ENCODE measurements around the gene ZBTB44. TPM values are rescaled to one million over a fixed set of nuclear protein-coding genes. Genes with fewer than 3 reads are reported as not detected.

ZBTB44 gene
- total RNA-seq, 1 donor from 2014 or later = 43.6 TPM

DNA sequence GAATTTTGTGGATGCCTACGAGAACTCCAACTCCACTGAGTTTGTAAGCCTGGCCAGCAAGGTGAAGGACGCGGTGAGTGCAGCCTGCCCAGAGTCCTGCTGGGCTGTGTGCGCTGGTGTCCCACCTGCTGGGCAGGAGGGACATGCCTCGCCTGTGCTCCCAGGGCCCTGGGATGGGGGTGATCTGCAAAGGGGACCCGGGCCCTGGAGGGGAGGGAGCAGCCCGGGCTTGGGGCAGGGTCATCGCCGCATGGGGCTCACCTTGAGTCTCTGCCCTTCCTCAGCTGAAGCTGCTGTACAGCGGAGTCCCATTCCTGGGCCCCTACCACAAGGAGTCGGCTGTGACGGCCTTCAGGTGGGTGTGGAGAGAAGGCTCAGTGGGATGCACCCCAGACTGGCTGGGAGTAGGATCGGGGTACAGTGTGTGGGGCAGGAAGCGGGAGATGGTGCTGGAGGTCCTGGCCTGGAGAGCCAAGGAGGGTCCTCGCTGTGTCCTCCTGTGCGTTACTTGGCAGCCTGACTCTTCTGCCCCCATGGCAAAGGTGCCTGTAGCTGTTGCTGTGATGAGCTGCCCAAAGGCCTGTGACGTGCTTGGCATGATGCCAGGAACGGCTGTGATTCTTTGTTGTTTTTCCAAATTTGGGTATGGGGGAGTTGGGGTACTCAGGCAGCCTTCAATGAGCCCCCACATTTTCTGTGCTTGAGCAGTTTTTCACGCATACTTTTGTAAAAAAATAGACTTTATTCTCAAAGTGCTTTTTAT, 126.0 kb downstream of the ZBTB44 start:
- TF ChIP-seq EZH2phosphoT487 (IDR thresholded peaks at IDR 0.05) = no peak
- TF ChIP-seq, protein P1, sequence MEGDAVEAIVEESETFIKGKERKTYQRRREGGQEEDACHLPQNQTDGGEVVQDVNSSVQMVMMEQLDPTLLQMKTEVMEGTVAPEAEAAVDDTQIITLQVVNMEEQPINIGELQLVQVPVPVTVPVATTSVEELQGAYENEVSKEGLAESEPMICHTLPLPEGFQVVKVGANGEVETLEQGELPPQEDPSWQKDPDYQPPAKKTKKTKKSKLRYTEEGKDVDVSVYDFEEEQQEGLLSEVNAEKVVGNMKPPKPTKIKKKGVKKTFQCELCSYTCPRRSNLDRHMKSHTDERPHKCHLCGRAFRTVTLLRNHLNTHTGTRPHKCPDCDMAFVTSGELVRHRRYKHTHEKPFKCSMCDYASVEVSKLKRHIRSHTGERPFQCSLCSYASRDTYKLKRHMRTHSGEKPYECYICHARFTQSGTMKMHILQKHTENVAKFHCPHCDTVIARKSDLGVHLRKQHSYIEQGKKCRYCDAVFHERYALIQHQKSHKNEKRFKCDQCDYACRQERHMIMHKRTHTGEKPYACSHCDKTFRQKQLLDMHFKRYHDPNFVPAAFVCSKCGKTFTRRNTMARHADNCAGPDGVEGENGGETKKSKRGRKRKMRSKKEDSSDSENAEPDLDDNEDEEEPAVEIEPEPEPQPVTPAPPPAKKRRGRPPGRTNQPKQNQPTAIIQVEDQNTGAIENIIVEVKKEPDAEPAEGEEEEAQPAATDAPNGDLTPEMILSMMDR (IDR thresholded peaks at IDR 0.05) = no peak
- Mint-ChIP-seq H3K4me3 (peak overlapping the region; percentile 46), H3K27ac (no peak overlapping the region), H3K36me3 (no peaks in the 10 kb centered on the region), H3K27me3 (ENCODE audit: insufficient read depth, low read depth) (peaks cover 9% of the 10 kb centered on the region), H3K9me3 (no peaks in the 10 kb centered on the region), H3K4me1 (no peaks in the 10 kb centered on the region)
- Histone ChIP-seq H3K9me3 (ENCODE audit: low read depth) (no peaks in the 10 kb centered on the region), H3K27ac (no peak overlapping the region), H2AFZ (replicated peaks) (no peak overlapping the region), H3K27me3 (no peaks in the 10 kb centered on the region), H3F3A (ENCODE audit: low read depth) (no peaks in the 10 kb centered on the region), H4K20me1 (ENCODE audit: low read depth) (no peaks in the 10 kb centered on the region), H3K9ac (no peak overlapping the region), H3K4me3 (no peak overlapping the region), H3K36me3 (no peaks in the 10 kb centered on the region), H3K4me2 (no peak overlapping the region), H3K4me1 (peaks cover 6% of the 10 kb centered on the region), H3K79me2 (ENCODE audit: low read depth) (no peaks in the 10 kb centered on the region)
- no peak for DNase-seq (ENCODE audit: low spot score)

DNA sequence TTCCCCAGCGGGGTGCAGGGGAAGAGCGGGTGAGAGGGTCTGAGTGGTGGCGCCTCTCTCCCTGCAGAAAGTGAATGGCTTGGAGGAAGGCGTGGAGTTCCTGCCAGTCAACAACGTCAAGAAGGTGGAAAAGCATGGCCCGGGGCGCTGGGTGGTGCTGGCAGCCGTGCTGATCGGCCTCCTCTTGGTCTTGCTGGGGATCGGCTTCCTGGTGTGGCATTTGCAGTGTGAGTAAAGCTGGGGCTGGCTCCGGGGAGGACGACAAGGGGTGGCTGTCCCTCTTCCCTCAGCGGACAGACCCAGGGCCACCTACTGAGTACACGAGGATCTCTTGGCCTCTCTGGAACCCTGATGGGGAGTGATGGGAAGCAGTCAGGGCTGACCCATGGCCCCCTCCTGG, 126.7 kb downstream of the ZBTB44 start:
- TF ChIP-seq EZH2phosphoT487 (IDR thresholded peaks at IDR 0.05) (no peak), EZH2 (IDR thresholded peaks at IDR 0.05) (no peak)
- TF ChIP-seq, protein P1 (IDR thresholded peaks at IDR 0.05) = no peak
- Histone ChIP-seq H3K4me2 (no peak overlapping the region), H3K9ac (no peak overlapping the region), H4K20me1 (ENCODE audit: low read depth) (no peaks in the 10 kb centered on the region), H3K79me2 (ENCODE audit: low read depth) (no peaks in the 10 kb centered on the region), H3K27me3 (no peaks in the 10 kb centered on the region), H3K36me3 (no peaks in the 10 kb centered on the region), H3K4me3 (no peak overlapping the region), H3K9me3 (ENCODE audit: low read depth) (no peaks in the 10 kb centered on the region), H3F3A (ENCODE audit: low read depth) (no peaks in the 10 kb centered on the region), H3K4me1 (peaks cover 6% of the 10 kb centered on the region), H2AFZ (replicated peaks) (no peak overlapping the region), H3K27ac (no peak overlapping the region)
- Mint-ChIP-seq H3K27me3 (ENCODE audit: insufficient read depth, low read depth) (peaks cover 7% of the 10 kb centered on the region), H3K36me3 (no peaks in the 10 kb centered on the region), H3K27ac (no peak overlapping the region), H3K9me3 (no peaks in the 10 kb centered on the region), H3K4me1 (no peaks in the 10 kb centered on the region), H3K4me3 (no peak overlapping the region)
- no peak for DNase-seq (ENCODE audit: low spot score)

DNA sequence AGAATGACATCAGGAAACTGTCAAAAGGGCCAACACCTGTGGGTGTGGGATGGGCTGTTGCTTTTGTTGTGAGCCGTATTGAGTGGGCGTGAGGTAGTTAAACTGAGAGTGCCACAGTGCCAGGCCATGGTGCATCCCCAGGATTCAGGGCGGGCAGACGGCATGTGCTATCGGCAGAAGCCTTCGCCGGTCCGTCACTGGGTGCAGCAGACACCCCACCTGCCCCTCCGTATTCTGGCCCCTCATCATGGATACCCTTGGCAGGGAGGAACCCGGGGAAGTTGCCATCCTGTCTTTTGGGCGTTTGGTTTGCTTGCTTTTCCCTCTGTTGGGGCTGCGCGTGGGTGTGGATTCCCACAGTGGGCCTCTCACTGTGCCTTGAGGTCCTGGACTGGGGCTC, 127.6 kb downstream of the ZBTB44 start:
- Histone ChIP-seq H4K20me1 (ENCODE audit: low read depth) (no peaks in the 10 kb centered on the region), H3K27ac (no peak overlapping the region), H3F3A (ENCODE audit: low read depth) (no peaks in the 10 kb centered on the region), H3K4me1 (peaks cover 6% of the 10 kb centered on the region), H3K4me2 (no peak overlapping the region), H3K27me3 (no peaks in the 10 kb centered on the region), H3K9ac (no peak overlapping the region), H3K4me3 (no peak overlapping the region), H2AFZ (replicated peaks) (no peak overlapping the region), H3K9me3 (ENCODE audit: low read depth) (no peaks in the 10 kb centered on the region), H3K36me3 (no peaks in the 10 kb centered on the region), H3K79me2 (ENCODE audit: low read depth) (no peaks in the 10 kb centered on the region)
- H3K4me1 Mint-ChIP-seq = no peaks in the 10 kb centered on the region
- no peaks in the 10 kb centered on the region for H3K36me3 Mint-ChIP-seq
- no peak for TF ChIP-seq EZH2 (IDR thresholded peaks at IDR 0.05)
- TF ChIP-seq, protein P1 (IDR thresholded peaks at IDR 0.05) = no peak
- no peak for TF ChIP-seq EZH2phosphoT487 (IDR thresholded peaks at IDR 0.05)
- no peak for DNase-seq (ENCODE audit: low spot score)
- H3K27me3 Mint-ChIP-seq (ENCODE audit: insufficient read depth, low read depth) = peaks cover 7% of the 10 kb centered on the region
- H3K4me3 Mint-ChIP-seq = no peak overlapping the region
- H3K27ac Mint-ChIP-seq = no peak overlapping the region
- H3K9me3 Mint-ChIP-seq = no peaks in the 10 kb centered on the region

All from neural progenitor cell (in vitro differentiated cells).